HG02571 (cell line): Measurements from ENCODE around the gene CCDC124.

ENCODE experiments used
- ATAC-seq: cut with Tn5 transposase; IDR thresholded peaks from one replicate; pipeline ENCODE4 v1.9.1; 2021; ENCODE audit warnings: mild to moderate bottlenecking, moderate library complexity; ENCODE audit not compliant: unreplicated experiment

Gene CCDC124

DNA sequence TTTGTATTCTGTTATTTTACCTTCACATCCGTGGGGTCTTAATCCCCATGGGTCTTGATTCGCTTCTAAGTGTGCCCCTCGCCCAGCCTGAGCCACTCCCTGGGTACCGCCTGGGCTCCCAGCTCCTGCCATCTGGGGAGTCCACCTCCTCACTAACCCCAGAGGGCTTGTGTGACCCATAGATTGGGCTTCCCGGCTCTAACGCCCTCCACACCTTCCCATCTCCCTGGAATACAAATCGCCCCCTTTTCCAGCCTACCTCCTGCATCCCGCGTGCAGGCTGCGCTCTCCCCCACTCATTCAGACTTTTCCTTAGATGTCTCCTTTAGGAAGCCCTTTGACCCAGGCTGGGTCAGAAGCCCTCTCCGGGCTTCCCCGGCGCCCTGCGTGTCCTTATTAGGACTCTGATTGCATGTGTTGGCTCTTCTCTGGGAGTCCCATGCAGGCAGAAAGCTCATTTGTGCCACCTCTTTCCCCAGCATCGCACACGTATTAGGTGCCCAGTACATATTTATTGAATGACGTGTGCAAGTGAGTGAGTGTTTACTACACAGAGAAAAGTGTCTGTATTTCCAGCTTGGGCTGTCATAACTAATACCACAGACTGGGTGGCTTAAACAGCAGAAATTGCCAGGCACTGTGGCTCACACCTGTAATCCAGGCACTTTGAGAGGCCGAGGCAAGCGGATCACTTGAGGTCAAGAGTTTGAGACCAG lies 757 bp downstream of the CCDC124 start:
- ATAC-seq, result no peak

GRCh38 chr19:17936379-17936778 lies 3.6 kb downstream of the CCDC124 start:
- ATAC-seq, result no peak

DNA sequence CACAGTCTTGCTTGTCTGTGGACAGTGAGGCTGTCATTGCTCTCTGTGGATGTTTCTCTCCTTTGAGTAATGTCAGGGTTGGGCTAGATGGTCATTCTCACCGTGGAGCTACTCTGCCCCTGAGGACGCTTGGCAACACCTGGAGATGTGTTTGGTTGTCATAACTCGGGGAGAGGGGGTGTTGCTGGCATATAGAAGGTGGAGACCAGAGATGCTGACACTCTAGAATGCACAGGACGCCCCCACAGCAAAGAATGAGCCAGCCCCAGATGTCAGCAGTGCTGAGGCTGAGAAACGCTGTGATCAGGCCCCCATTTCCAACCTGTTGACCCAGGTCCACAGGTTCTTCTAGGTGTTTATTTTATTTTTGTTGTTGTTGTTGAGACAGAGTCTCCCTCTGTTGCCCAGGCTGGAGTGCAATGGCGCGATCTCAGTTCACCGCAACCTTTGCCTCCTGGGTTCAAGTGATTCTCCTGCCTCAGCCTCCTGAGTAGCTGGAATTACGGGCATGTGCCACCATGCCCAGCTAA lies 4.6 kb downstream of the CCDC124 start:
- no peak for ATAC-seq

DNA sequence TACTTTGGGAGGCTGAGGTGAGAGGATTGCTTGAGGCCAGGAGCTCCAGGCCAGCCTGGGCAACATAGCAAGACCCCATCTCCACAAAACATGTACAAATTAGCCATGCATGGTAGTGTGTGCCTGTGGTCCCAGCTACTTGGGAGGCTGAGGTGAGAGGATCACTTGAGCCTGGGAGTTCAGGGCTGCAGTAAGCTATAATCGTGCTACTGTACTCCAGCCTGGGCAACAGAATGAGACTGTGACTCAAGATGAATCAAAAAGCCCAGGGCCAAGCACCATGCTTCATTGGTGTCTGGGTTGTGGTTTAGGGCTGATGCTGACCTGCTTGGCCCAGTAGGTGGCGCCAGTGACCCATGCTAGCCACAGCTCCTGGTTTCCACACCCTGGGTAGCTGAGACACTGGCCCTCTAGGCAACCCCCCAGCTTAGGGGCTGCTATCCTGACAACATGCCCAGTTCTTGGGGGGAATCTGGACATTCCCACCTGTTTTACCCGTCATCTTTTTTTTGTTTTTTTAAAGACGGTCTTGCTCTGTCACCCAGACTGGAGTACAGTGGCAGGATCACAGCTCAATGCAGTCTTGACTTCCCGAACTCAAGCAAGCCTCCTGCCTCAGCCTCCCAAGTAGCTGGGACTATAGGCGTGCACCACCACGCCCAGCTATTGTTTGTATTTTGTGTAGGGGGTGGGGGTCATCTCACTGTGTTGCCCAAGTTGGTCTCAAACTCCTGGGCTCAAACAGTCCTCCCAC lies 5.5 kb downstream of the CCDC124 start:
- no peak for ATAC-seq

GRCh38 chr19:17942181-17942580 lies 9.4 kb downstream of the CCDC124 start:
- ATAC-seq, result no peak

- ATAC-seq, result no peak
Observed at GRCh38 chr19:17942582-17943273, 9.9 kb downstream of the CCDC124 start.

- ATAC-seq, result no peak
Observed at GRCh38 chr19:17943274-17944221, 10.7 kb downstream of the CCDC124 start.

DNA sequence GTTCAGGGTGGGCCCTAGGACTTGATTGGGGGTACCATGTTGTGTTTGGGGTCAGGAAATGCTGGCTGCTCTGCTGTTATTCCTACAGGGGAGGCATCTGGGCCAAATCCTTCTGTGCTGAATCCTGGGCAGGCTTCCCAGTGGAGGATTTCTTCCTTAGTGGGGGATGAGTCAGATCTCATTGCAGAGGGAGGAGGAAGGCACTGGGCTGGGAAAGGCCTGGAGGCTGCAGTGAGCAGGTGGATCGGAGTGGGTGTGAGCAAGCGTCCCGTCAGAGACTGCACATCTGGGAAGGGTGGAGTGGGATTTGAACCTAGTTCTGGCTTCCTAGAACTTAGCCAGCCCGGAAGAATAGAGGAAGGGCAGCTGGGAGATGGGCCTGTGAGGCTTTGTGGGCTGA lies 11.5 kb downstream of the CCDC124 start:
- no peak for ATAC-seq

- ATAC-seq, result peak; percentile 13
Observed at GRCh38 chr19:17946965-17947784, 14.4 kb downstream of the CCDC124 start.

- peak; percentile 52 for ATAC-seq
Observed at GRCh38 chr19:17947815-17948513, 15.1 kb downstream of the CCDC124 start.

GRCh38 chr19:17948514-17948900 lies 15.7 kb downstream of the CCDC124 start:
- ATAC-seq, result no peak

GRCh38 chr19:17948931-17949930 lies 16.4 kb downstream of the CCDC124 start:
- ATAC-seq, result no peak

GRCh38 chr19:17949956-17950309 lies 17.1 kb downstream of the CCDC124 start:
- ATAC-seq, result no peak

- ATAC-seq, result no peak
Observed at GRCh38 chr19:17950310-17951156, 17.7 kb downstream of the CCDC124 start.

- no peak for ATAC-seq
Observed at GRCh38 chr19:17951157-17951989, 18.6 kb downstream of the CCDC124 start.
